Measurements from ENCODE around the gene UGGT2.
"Not testable (repeated sequence)": the region's sequence is repeated elsewhere in the genome, so short reads cannot be mapped to it uniquely, and the experiment has no call there.

Gene UGGT2

DNA sequence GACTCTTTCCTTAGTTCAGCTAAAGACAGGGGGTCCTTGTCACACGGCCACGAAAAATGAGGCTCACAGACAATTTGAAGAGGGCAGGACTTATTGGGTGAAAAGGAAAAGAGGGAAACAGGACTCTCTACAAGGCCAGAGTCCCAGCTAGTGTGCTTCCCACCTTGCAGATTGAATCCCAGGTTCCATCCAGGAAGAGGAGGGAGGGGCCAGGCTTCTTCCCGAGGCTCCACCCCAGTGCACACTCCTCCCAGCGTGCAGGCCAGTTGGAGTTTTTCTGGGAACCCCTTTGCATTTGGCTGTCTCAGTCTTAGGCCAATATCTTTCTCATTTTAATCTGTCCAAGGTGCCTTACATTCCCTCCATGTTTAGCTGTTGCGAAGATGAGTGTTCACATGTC, 269.5 kb downstream of the UGGT2 start:
- Histone ChIP-seq H3K4me3 (ENCODE audit: low read length) (no peak overlapping the region), H3K27me3 (ENCODE audit: low read depth, low read length) (no peaks in the 10 kb centered on the region), H4K20me1 (ENCODE audit: insufficient read depth, low read length) (0 out of 2 replicates have a peak, but pooled peaks cover 7% of the 10 kb centered on the region), H3K9me3 (ENCODE audit: insufficient read depth, low read length) (no peaks in the 10 kb centered on the region), H3K79me2 (ENCODE audit: low read length) (0 out of 2 replicates have a peak, but pooled peaks cover 6% of the 10 kb centered on the region), H3K27ac (ENCODE audit: low read length) (no peak overlapping the region), H2AFZ (ENCODE audit: low read depth, low read length) (no peak overlapping the region), H3K4me2 (ENCODE audit: low read length) (no peak overlapping the region), H3K36me3 (replicated peaks; ENCODE audit: low read depth, low read length) (peaks cover 31% of the 10 kb centered on the region), H3K9ac (ENCODE audit: low read length) (no peak overlapping the region), H3K4me1 (ENCODE audit: low read length) (no peaks in the 10 kb centered on the region)
- TF ChIP-seq EZH2phosphoT487 (IDR thresholded peaks at IDR 0.05; ENCODE audit: low read depth): no peak
- no peak for TF ChIP-seq CTCF (IDR thresholded peaks at IDR 0.05; ENCODE audit: low read depth, low read length)

- not testable (repeated sequence) for H3K9me3 ChIP-seq (ENCODE audit: insufficient read depth, low read length); H4K20me1 ChIP-seq (ENCODE audit: insufficient read depth, low read length); H3K79me2 ChIP-seq (ENCODE audit: low read length); H3K9ac ChIP-seq (ENCODE audit: low read length); H3K4me1 ChIP-seq (ENCODE audit: low read length); H2AFZ ChIP-seq (ENCODE audit: low read depth, low read length); H3K4me3 ChIP-seq (ENCODE audit: low read length); H3K27ac ChIP-seq (ENCODE audit: low read length); H3K4me2 ChIP-seq (ENCODE audit: low read length); H3K27me3 ChIP-seq (ENCODE audit: low read depth, low read length)
- peaks cover 23% of the 10 kb centered on the region for H3K36me3 ChIP-seq (replicated peaks; ENCODE audit: low read depth, low read length)
Observed at GRCh38 chr13:95781940-95782339, 271.3 kb downstream of the UGGT2 start.

DNA sequence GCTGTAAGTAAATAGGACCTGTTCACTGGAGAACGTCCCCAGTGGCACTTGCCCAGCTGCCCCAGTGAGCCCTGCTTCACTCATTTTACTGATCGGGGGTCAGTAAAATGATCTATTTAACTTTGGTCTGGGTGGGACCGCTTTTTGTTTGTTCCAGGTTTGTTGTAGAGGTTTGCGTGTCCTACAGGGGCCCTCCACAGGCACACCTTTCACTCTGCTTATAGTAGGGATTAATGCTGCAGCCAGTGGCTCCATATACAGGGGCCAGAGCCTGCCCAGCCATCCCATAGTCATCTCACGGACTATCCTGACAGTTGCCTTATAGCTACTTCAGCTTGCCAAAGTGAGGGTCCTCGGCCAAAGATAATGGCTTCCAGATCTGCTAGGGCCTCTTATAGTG, 272.2 kb downstream of the UGGT2 start:
- Histone ChIP-seq H3K4me1 (ENCODE audit: low read length) (no peaks in the 10 kb centered on the region), H2AFZ (ENCODE audit: low read depth, low read length) (no peak overlapping the region), H3K9ac (ENCODE audit: low read length) (no peak overlapping the region), H3K27me3 (ENCODE audit: low read depth, low read length) (no peaks in the 10 kb centered on the region), H3K4me2 (ENCODE audit: low read length) (no peak overlapping the region), H3K36me3 (replicated peaks; ENCODE audit: low read depth, low read length) (peaks cover 23% of the 10 kb centered on the region), H3K4me3 (ENCODE audit: low read length) (no peak overlapping the region), H3K79me2 (ENCODE audit: low read length) (0 out of 2 replicates have a peak, but pooled peaks cover 6% of the 10 kb centered on the region), H3K27ac (ENCODE audit: low read length) (no peak overlapping the region), H3K9me3 (ENCODE audit: insufficient read depth, low read length) (no peaks in the 10 kb centered on the region), H4K20me1 (ENCODE audit: insufficient read depth, low read length) (0 out of 2 replicates have a peak, but pooled peaks cover 7% of the 10 kb centered on the region)
- no peak for TF ChIP-seq EZH2phosphoT487 (IDR thresholded peaks at IDR 0.05; ENCODE audit: low read depth)
- TF ChIP-seq CTCF (IDR thresholded peaks at IDR 0.05; ENCODE audit: low read depth, low read length): no peak

DNA sequence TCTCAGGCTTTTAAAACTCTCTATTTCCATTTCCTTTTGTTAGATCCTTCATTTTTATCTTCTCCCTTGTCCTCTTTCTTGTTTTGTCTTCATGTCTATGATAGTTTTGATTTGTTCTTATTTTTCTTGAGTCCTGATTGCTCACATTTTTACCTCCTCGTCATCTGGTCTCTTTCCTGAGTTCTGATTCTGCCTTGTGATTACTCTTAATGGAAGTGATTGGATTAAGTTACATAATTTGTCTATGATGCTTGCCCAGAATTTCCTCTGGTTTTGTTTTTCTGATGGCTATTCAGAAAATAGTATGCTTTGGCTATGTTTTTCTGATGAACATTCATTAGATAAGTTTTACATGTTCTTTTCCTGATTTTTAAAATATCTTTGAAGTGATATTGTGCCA, 273.7 kb downstream of the UGGT2 start:
- Histone ChIP-seq H3K4me3 (ENCODE audit: low read length) (no peak overlapping the region), H3K4me1 (ENCODE audit: low read length) (no peaks in the 10 kb centered on the region), H3K27ac (ENCODE audit: low read length) (no peak overlapping the region), H3K36me3 (replicated peaks; ENCODE audit: low read depth, low read length) (peaks cover 19% of the 10 kb centered on the region), H3K27me3 (ENCODE audit: low read depth, low read length) (no peaks in the 10 kb centered on the region), H3K79me2 (ENCODE audit: low read length) (0 out of 2 replicates have a peak, but pooled peaks cover 6% of the 10 kb centered on the region), H3K9ac (ENCODE audit: low read length) (no peak overlapping the region), H3K4me2 (ENCODE audit: low read length) (no peak overlapping the region), H4K20me1 (ENCODE audit: insufficient read depth, low read length) (0 out of 2 replicates have a peak, but pooled peaks cover 7% of the 10 kb centered on the region), H2AFZ (ENCODE audit: low read depth, low read length) (no peak overlapping the region), H3K9me3 (ENCODE audit: insufficient read depth, low read length) (no peaks in the 10 kb centered on the region)
- no peak for TF ChIP-seq EZH2phosphoT487 (IDR thresholded peaks at IDR 0.05; ENCODE audit: low read depth)
- TF ChIP-seq CTCF (IDR thresholded peaks at IDR 0.05; ENCODE audit: low read depth, low read length): no peak

DNA sequence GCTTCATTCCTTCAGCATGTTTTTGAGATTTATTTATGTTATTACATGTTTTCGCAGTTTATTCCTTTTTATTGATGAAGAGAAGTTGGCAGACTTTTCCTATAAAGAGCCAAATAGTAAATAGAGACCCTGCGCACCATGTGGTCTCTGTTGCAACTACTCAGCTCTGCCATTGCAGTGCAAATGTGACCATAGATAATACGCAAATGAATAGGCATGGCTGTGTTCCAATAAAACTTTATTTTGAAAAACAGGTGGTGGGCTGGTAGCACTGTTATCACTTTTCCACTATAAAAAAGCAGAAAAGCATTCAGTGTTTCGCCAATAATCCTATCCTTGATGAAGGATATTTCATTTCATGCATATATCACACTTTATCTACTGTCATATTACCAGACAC, 281.3 kb downstream of the UGGT2 start:
- Histone ChIP-seq H3K27ac (ENCODE audit: low read length) (no peak overlapping the region), H2AFZ (ENCODE audit: low read depth, low read length) (no peak overlapping the region), H3K79me2 (ENCODE audit: low read length) (no peaks in the 10 kb centered on the region), H3K9ac (ENCODE audit: low read length) (no peak overlapping the region), H3K36me3 (replicated peaks; ENCODE audit: low read depth, low read length) (peaks cover 12% of the 10 kb centered on the region), H3K27me3 (ENCODE audit: low read depth, low read length) (no peaks in the 10 kb centered on the region), H3K9me3 (ENCODE audit: insufficient read depth, low read length) (no peaks in the 10 kb centered on the region), H3K4me3 (ENCODE audit: low read length) (no peak overlapping the region), H3K4me2 (ENCODE audit: low read length) (no peak overlapping the region), H4K20me1 (ENCODE audit: insufficient read depth, low read length) (no peaks in the 10 kb centered on the region), H3K4me1 (ENCODE audit: low read length) (no peaks in the 10 kb centered on the region)
- TF ChIP-seq CTCF (IDR thresholded peaks at IDR 0.05; ENCODE audit: low read depth, low read length) (no peak), EZH2phosphoT487 (IDR thresholded peaks at IDR 0.05; ENCODE audit: low read depth) (no peak)
